ENCODE measurements around the gene DTHD1. TPM values are rescaled to one million over a fixed set of nuclear protein-coding genes. Genes with fewer than 3 reads are reported as not detected.

Gene DTHD1
- total and polyA plus RNA-seq, 10 of the 15 experiments (the other 5 are each of a cell fraction or from before 2014, with no cell fraction given), result 0.05 to 2.8 (median 1.4) TPM

DNA sequence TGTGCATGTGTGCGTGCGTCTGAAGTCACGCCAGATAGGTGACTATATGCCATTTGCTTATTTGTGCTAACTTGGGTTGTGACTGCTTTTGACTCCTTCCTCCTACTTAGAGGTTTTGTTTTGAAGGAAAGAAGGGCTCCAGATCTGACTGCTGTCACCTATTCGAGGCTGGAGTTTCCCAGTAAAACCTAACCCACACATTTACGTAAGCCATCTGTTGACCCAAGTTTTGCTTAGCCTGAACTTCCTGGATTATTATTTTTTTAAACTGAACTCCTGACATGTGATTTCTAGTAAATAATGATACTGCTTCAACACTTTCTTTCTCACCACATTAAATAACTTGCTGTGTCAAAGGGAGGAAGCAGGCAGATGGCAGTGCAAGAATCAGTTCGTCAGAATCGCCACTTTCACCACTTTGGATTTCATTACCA, 41.5 kb downstream of the DTHD1 start (continued):
- TF ChIP-seq RELA (IDR thresholded peaks at IDR 0.05; ENCODE audit: borderline replicate concordance, partially characterized antibody) (peak; percentile 44), NFIC (IDR thresholded peaks at IDR 0.05; ENCODE audit: low read depth, low read length) (peak; percentile 76; the same call in 1 of the 2 replicates), RAD21 (IDR thresholded peaks at IDR 0.05; ENCODE audit: insufficient read depth, low read depth, low read length) (0 out of 2 replicates have a peak, but pooled peaks have one; percentile 11), FOXK2 (IDR thresholded peaks at IDR 0.05) (no peak), SP1 (IDR thresholded peaks at IDR 0.05; ENCODE audit: low read depth, low read length) (no peak), NFXL1 (IDR thresholded peaks at IDR 0.05; ENCODE audit: borderline replicate concordance) (no peak), JUND (IDR thresholded peaks at IDR 0.05; ENCODE audit: low read depth, low read length) (no peak), ESRRA (IDR thresholded peaks at IDR 0.05; ENCODE audit: low read length) (no peak), NR2F1 (conservative IDR thresholded peaks at IDR 0.05) (peak; percentile 48), HDAC2 (IDR thresholded peaks at IDR 0.05) (no peak), ZNF384 (IDR thresholded peaks at IDR 0.05; ENCODE audit: borderline replicate concordance, low read depth, low read length) (peak; percentile 63; the same call in 1 of the 2 replicates), NR2C1 (IDR thresholded peaks at IDR 0.05) (no peak), POLR2A (IDR thresholded peaks at IDR 0.05; ENCODE audit: low read depth, low read length) (0 out of 2 replicates have a peak, but pooled peaks have one; percentile 31), ZNF217 (IDR thresholded peaks at IDR 0.05) (no peak; the same call in 1 of the 2 replicates), RFX5 (IDR thresholded peaks at IDR 0.05; ENCODE audit: low read depth, low read length) (no peak), RB1 (IDR thresholded peaks at IDR 0.05; ENCODE audit: borderline replicate concordance) (no peak), FOXM1 (IDR thresholded peaks at IDR 0.05; ENCODE audit: low read depth, low read length) (peak; percentile 85; the same call in 1 of the 2 replicates), WRNIP1 (IDR thresholded peaks at IDR 0.05; ENCODE audit: borderline replicate concordance, low read depth, low read length) (no peak), POLR2AphosphoS2 (IDR thresholded peaks at IDR 0.05; ENCODE audit: low read depth, low read length) (no peak), IKZF1 (conservative IDR thresholded peaks at IDR 0.05) (peak; percentile 74), RAD51 (IDR thresholded peaks at IDR 0.05) (peak; percentile 64), IRF4 (IDR thresholded peaks at IDR 0.05; ENCODE audit: low read depth, low read length) (no peak), STAT3 (IDR thresholded peaks at IDR 0.05; ENCODE audit: low read depth, low read length) (0 out of 2 replicates have a peak, but pooled peaks have one; percentile 78)
- TF ChIP-seq, protein P1, sequence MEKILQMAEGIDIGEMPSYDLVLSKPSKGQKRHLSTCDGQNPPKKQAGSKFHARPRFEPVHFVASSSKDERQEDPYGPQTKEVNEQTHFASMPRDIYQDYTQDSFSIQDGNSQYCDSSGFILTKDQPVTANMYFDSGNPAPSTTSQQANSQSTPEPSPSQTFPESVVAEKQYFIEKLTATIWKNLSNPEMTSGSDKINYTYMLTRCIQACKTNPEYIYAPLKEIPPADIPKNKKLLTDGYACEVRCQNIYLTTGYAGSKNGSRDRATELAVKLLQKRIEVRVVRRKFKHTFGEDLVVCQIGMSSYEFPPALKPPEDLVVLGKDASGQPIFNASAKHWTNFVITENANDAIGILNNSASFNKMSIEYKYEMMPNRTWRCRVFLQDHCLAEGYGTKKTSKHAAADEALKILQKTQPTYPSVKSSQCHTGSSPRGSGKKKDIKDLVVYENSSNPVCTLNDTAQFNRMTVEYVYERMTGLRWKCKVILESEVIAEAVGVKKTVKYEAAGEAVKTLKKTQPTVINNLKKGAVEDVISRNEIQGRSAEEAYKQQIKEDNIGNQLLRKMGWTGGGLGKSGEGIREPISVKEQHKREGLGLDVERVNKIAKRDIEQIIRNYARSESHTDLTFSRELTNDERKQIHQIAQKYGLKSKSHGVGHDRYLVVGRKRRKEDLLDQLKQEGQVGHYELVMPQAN (conservative IDR thresholded peaks at IDR 0.05), result no peak
- TF ChIP-seq, protein P2, sequence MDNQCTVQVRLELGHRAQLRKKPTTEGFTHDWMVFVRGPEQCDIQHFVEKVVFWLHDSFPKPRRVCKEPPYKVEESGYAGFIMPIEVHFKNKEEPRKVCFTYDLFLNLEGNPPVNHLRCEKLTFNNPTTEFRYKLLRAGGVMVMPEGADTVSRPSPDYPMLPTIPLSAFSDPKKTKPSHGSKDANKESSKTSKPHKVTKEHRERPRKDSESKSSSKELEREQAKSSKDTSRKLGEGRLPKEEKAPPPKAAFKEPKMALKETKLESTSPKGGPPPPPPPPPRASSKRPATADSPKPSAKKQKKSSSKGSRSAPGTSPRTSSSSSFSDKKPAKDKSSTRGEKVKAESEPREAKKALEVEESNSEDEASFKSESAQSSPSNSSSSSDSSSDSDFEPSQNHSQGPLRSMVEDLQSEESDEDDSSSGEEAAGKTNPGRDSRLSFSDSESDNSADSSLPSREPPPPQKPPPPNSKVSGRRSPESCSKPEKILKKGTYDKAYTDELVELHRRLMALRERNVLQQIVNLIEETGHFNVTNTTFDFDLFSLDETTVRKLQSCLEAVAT (IDR thresholded peaks at IDR 0.05), result peak; percentile 57; the same call in 1 of the 2 replicates
- TF ChIP-seq, protein P3, sequence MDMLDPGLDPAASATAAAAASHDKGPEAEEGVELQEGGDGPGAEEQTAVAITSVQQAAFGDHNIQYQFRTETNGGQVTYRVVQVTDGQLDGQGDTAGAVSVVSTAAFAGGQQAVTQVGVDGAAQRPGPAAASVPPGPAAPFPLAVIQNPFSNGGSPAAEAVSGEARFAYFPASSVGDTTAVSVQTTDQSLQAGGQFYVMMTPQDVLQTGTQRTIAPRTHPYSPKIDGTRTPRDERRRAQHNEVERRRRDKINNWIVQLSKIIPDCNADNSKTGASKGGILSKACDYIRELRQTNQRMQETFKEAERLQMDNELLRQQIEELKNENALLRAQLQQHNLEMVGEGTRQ (IDR thresholded peaks at IDR 0.05; ENCODE audit: borderline replicate concordance, low read depth, low read length), result no peak
- TF ChIP-seq, protein P4, sequence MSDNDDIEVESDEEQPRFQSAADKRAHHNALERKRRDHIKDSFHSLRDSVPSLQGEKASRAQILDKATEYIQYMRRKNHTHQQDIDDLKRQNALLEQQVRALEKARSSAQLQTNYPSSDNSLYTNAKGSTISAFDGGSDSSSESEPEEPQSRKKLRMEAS (IDR thresholded peaks at IDR 0.05; ENCODE audit: low read depth, low read length), result no peak
- TF ChIP-seq, protein P5, sequence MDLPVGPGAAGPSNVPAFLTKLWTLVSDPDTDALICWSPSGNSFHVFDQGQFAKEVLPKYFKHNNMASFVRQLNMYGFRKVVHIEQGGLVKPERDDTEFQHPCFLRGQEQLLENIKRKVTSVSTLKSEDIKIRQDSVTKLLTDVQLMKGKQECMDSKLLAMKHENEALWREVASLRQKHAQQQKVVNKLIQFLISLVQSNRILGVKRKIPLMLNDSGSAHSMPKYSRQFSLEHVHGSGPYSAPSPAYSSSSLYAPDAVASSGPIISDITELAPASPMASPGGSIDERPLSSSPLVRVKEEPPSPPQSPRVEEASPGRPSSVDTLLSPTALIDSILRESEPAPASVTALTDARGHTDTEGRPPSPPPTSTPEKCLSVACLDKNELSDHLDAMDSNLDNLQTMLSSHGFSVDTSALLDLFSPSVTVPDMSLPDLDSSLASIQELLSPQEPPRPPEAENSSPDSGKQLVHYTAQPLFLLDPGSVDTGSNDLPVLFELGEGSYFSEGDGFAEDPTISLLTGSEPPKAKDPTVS (IDR thresholded peaks at IDR 0.05; ENCODE audit: low read depth, low read length), result no peak
